Naive thymus-derived CD4-positive, alpha-beta T cell (primary cell): ENCODE measurements around the gene APBB1IP. TPM values are rescaled to one million over a fixed set of nuclear protein-coding genes. Genes with fewer than 3 reads are reported as not detected.
"Not testable (repeated sequence)": the region's sequence is repeated elsewhere in the genome, so short reads cannot be mapped to it uniquely, and the experiment has no call there.

Source experiments
- ATAC-seq: fragments of 150-1000 bp; cut with Tn5 transposase; 2 replicates; pipeline ENCODE4 v1.10.0; 2021; ENCODE audit warnings: mild to moderate bottlenecking, moderate library complexity
- CTCF ChIA-PET: fragments of 350-600 bp; sonication (Branson Sonifier 250); formaldehyde crosslinking; loops from one replicate; lab custom pipeline; 2021; ENCODE audit warnings: antibody characterized with exemption; lab: Charles Lee
- POLR2A ChIA-PET: fragments of 350-600 bp; sonication (Branson Sonifier 250); formaldehyde crosslinking; loops from one replicate; lab custom pipeline; 2021; ENCODE audit warnings: antibody characterized with exemption, inconsistent platforms; lab: Charles Lee
- DNase-seq, 9 donors: peaks; one replicate each; pipeline versions ENCODE4 v3.0.0 to v3.0.0-alpha.2; 2020 to 2022; ENCODE audit warnings: mixed read lengths in 1 of 9
- H3K27ac ChIP-seq: one replicate; pipeline ENCODE4 v1.7.0; 2013; ENCODE audit warnings: mild to moderate bottlenecking, low read depth, low read length, moderate library complexity
- H3K27me3 ChIP-seq, 2 donors: one replicate each; pipeline ENCODE4 v1.7.0; 2013; ENCODE audit warnings: low read length in 2 of 2, mild to moderate bottlenecking in 2 of 2, moderate library complexity in 2 of 2; ENCODE audit not compliant: control insufficient read depth in 2 of 2, insufficient read depth in 2 of 2
- H3K36me3 ChIP-seq, 3 experiments: 1 replicate in 2 of 3; 2 replicates in 1 of 3; pipeline ENCODE4 v1.7.0; 2013; ENCODE audit warnings: low read length in 3 of 3, mild to moderate bottlenecking in 3 of 3, moderate library complexity in 1 of 3; ENCODE audit not compliant: insufficient read depth in 3 of 3, control insufficient read depth in 2 of 3
- H3K4me1 ChIP-seq, 2 donors: one replicate each; pipeline ENCODE4 v1.7.0; 2013; ENCODE audit warnings: low read length in 2 of 2, mild to moderate bottlenecking in 2 of 2, moderate library complexity in 1 of 2; ENCODE audit not compliant: control insufficient read depth in 2 of 2, insufficient read depth in 2 of 2
- H3K4me3 ChIP-seq: 2 replicates; pipeline ENCODE4 v1.7.0; 2013; ENCODE audit warnings: mild to moderate bottlenecking, low read length
- H3K9me3 ChIP-seq, 3 experiments: 1 replicate in 2 of 3; 2 replicates in 1 of 3; pipeline ENCODE4 v1.7.0; 2013; ENCODE audit warnings: low read length in 3 of 3; ENCODE audit not compliant: control insufficient read depth in 2 of 3
- H3K27ac Mint-ChIP-seq, 9 donors: one replicate each; pipeline ENCODE4 v1.8.0; 2020 to 2022; ENCODE audit warnings: mixed read lengths in 9 of 9, mild to moderate bottlenecking in 8 of 9, moderate library complexity in 5 of 9, inconsistent platforms in 2 of 9
- H3K27me3 Mint-ChIP-seq, 5 donors: one replicate each; pipeline ENCODE4 v1.8.0; 2021 to 2022; ENCODE audit warnings: mixed read lengths in 5 of 5, mild to moderate bottlenecking in 1 of 5
- H3K36me3 Mint-ChIP-seq, 5 donors: one replicate each; pipeline ENCODE4 v1.8.0; 2020 to 2022; ENCODE audit warnings: mixed read lengths in 5 of 5, mild to moderate bottlenecking in 3 of 5, inconsistent platforms in 1 of 5
- H3K4me1 Mint-ChIP-seq, 7 donors: one replicate each; pipeline ENCODE4 v1.8.0; 2020 to 2022; ENCODE audit warnings: mixed read lengths in 7 of 7, mild to moderate bottlenecking in 3 of 7, inconsistent platforms in 1 of 7
- H3K4me3 Mint-ChIP-seq, 10 donors: one replicate each; pipeline ENCODE4 v1.8.0; 2020 to 2022; ENCODE audit warnings: mild to moderate bottlenecking in 10 of 10, mixed read lengths in 10 of 10, moderate library complexity in 6 of 10, inconsistent platforms in 2 of 10
- H3K9me3 Mint-ChIP-seq, 11 donors: one replicate each; pipeline ENCODE4 v1.8.0; 2020 to 2022; ENCODE audit warnings: mixed read lengths in 11 of 11, mild to moderate bottlenecking in 4 of 11, inconsistent platforms in 1 of 11, moderate library complexity in 1 of 11
- intact Hi-C, 2 donors: fragments of 100-400 bp; cut with micrococcal nuclease; formaldehyde crosslinking; loops; one replicate each; pipeline ENCODE4 v1.15.1; 2023
- polyA plus RNA-seq, 2 donors: library from polyadenylated mRNA; unstranded; fragments of 300-500 nt; fragmentation: Illumina TruSeq; gene quantifications; one replicate each; pipeline ENCODE4 v1.2.3, GENCODE V29; 2021
- total RNA-seq, 6 experiments: library from RNA in 5 of 6; stranded (reverse) in 5 of 6; gene quantifications; 1 replicate in 5 of 6; 2 replicates in 1 of 6; pipeline ENCODE4 v1.2.3 and lab custom pipeline; 2021 to 2026

APBB1IP gene
- total and polyA plus RNA-seq, 7 experiments from 2014 or later = 60.2 to 101 (median 71.7) TPM

DNA sequence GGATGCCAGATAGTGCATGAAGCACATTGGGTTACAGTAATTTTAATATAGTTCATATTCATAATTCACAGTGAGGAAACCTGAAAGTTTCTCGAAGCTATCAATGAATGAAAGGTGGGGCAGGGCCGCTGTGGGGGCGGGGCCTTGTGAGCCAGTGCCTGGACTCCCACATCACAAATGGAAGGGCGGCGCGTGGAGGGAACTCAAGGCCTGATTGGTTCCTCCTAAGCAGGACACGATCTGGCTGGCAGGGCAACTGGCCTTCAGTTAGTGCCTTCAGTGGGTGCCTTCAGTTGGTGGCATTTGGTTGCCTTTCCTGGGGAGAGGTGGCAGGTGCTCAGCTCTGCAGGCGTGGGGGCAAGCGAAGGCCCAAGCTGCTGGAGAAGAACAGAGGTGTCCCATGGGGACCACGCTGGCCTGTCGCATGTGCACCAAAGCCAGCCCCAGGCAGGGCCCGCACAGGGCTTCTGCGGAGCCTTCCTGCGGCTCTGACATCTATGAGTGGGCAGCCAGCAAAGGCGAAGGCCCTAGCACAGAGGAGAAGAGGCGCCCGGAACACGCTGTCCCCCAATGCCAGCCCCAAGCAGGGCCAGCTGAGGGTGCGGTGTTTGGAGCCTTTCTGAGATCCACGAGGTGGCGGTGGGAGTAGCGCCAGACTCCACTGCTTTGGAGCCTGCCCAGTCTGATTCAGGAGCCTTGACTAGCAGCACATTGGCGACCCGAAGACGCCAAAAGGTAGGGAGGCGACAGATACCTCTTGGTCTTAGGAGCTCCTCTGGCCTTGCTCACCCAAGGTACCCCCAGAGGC is 141.3 kb downstream of the APBB1IP start:
- H3K4me3 Mint-ChIP-seq = no peak overlapping the region
- H3K36me3 Mint-ChIP-seq = peaks cover 5 to 34% (median 14%) of the 10 kb centered on the region in 5 donors
- H3K27me3 Mint-ChIP-seq = no peaks in the 10 kb centered on the region
- no peak overlapping the region for H3K4me3 ChIP-seq
- CTCF ChIA-PET = no interaction called here
- intact Hi-C loops = no loop called here
- POLR2A ChIA-PET = no interaction called here
- DNase-seq (no peak), ATAC-seq (no peak)
- H3K27ac Mint-ChIP-seq = peak overlapping the region in 2 of 9 donors; percentile 31 to 38
- H3K36me3 ChIP-seq = no peaks in the 10 kb centered on the region
- H3K27me3 ChIP-seq = no peaks in the 10 kb centered on the region
- H3K27ac ChIP-seq = no peak overlapping the region
- peaks cover 0 to 5% (median 0%) of the 10 kb centered on the region in 7 donors for H3K4me1 Mint-ChIP-seq
- peaks cover 0 to 15% (median 8%) of the 10 kb centered on the region in 11 donors for H3K9me3 Mint-ChIP-seq
- H3K9me3 ChIP-seq = no peaks in the 10 kb centered on the region
- no peaks in the 10 kb centered on the region for H3K4me1 ChIP-seq

DNA sequence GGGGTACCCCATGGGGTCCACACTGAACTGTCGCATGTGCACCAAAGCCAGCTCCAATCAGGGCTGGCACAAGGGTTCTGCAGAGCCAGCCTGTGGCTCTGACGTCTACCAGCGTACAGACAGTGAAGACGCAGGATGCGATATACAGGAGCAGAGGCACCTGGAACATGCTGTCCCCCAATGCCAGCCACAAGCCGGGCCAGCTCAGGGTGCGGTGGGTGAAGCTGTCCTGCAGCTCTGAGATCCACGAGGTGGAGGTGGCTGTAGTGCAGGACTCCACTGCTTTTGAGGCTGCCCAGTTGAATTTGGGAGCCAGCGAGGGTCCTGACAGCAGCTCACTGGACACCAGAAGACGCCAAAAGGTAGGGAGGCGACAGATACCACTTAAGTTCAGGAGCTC is 148.1 kb downstream of the APBB1IP start:
- Histone ChIP-seq H3K4me1 (no peaks in the 10 kb centered on the region), H3K4me3 (no peak overlapping the region), H3K27me3 (no peaks in the 10 kb centered on the region), H3K9me3 (no peaks in the 10 kb centered on the region), H3K27ac (no peak overlapping the region), H3K36me3 (peaks cover 0 to 7% (median 0%) of the 10 kb centered on the region in 3 experiments)
- peak overlapping the region in 1 of 9 donors; percentile 30 for H3K27ac Mint-ChIP-seq
- H3K4me3 Mint-ChIP-seq = no peak overlapping the region
- CTCF ChIA-PET = no interaction called here
- H3K36me3 Mint-ChIP-seq = peaks cover 0 to 60% (median 19%) of the 10 kb centered on the region in 5 donors
- DNase-seq (no peak), ATAC-seq (no peak)
- intact Hi-C loops = no loop called here
- H3K4me1 Mint-ChIP-seq = peaks cover 0 to 5% (median 0%) of the 10 kb centered on the region in 7 donors
- H3K9me3 Mint-ChIP-seq = no peaks in the 10 kb centered on the region
- no peaks in the 10 kb centered on the region for H3K27me3 Mint-ChIP-seq
- POLR2A ChIA-PET = interaction anchor here (0.6 kb wide), 1 partner anchor 155 kb away, joined by 5 read pairs; no protein-coding TSS in a partner anchor

DNA sequence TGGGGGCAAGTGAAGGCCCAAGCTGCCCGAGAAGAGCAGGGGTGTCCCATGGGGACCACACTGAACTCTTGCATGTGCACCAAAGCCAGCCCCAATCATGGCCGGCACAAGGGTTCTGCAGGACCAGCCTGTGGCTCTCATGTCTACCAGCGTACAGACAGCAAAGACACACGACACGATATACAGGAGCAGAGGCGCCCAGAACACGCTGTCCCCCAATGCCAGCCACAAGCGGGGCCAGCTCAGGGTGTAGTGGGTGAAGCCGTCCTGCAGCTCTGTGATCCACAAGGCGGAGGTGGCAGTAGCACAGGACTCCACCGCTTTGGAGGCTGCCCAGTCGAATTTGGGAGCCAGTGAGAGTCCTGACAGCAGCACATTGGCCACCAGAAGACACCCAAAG is 150.5 kb downstream of the APBB1IP start:
- H3K4me1 Mint-ChIP-seq = peaks cover 0 to 5% (median 0%) of the 10 kb centered on the region in 7 donors

GRCh38 chr10:26589813-26590212 is 151.7 kb downstream of the APBB1IP start:
- H3K27ac Mint-ChIP-seq, H3K4me3 ChIP-seq, H3K27me3 ChIP-seq, CTCF ChIA-PET, H3K4me3 Mint-ChIP-seq, intact Hi-C loops, H3K4me1 ChIP-seq, H3K9me3 ChIP-seq, ATAC-seq, H3K27me3 Mint-ChIP-seq, H3K27ac ChIP-seq, DNase-seq, H3K4me1 Mint-ChIP-seq, H3K36me3 ChIP-seq, H3K9me3 Mint-ChIP-seq, POLR2A ChIA-PET: not testable (repeated sequence)
- peaks cover 0 to 63% (median 24%) of the 10 kb centered on the region in 5 donors for H3K36me3 Mint-ChIP-seq

More for the DNA sequence above, 150.5 kb downstream of the APBB1IP start:
- intact Hi-C loops = no loop called here
- ChIA-PET POLR2A (no interaction called here), CTCF (no interaction called here)
- no peaks in the 10 kb centered on the region for H3K27me3 ChIP-seq
- peaks cover 0 to 7% (median 0%) of the 10 kb centered on the region in 3 experiments for H3K36me3 ChIP-seq
- no peak for ATAC-seq
- H3K9me3 ChIP-seq = no peaks in the 10 kb centered on the region
- no peak overlapping the region for H3K4me3 ChIP-seq
- Mint-ChIP-seq H3K4me3 (no peak overlapping the region), H3K27me3 (no peaks in the 10 kb centered on the region), H3K9me3 (no peaks in the 10 kb centered on the region), H3K27ac (no peak overlapping the region), H3K36me3 (peaks cover 0 to 67% (median 25%) of the 10 kb centered on the region in 5 donors)
- H3K4me1 ChIP-seq = no peaks in the 10 kb centered on the region
- no peak for DNase-seq
- no peak overlapping the region for H3K27ac ChIP-seq

GRCh38 chr10:26593896-26594295 is 155.8 kb downstream of the APBB1IP start:
- Histone ChIP-seq H3K36me3 (peaks cover 0 to 4% (median 0%) of the 10 kb centered on the region in 3 experiments), H3K4me3 (no peak overlapping the region), H3K9me3 (no peaks in the 10 kb centered on the region), H3K27me3 (no peaks in the 10 kb centered on the region), H3K27ac (no peak overlapping the region), H3K4me1 (no peaks in the 10 kb centered on the region)
- intact Hi-C loops = no loop called here
- ATAC-seq (no peak), DNase-seq (no peak)
- ChIA-PET CTCF (no interaction called here), POLR2A (interaction anchor here (1.2 kb wide), 1 partner anchor 38 kb away, joined by 3 read pairs; no protein-coding TSS in a partner anchor)
- Mint-ChIP-seq H3K4me1 (peaks cover 0 to 13% (median 12%) of the 10 kb centered on the region in 7 donors), H3K36me3 (peaks cover 0 to 49% (median 26%) of the 10 kb centered on the region in 5 donors), H3K4me3 (no peak overlapping the region), H3K27me3 (no peaks in the 10 kb centered on the region), H3K9me3 (no peaks in the 10 kb centered on the region), H3K27ac (no peak overlapping the region)

DNA sequence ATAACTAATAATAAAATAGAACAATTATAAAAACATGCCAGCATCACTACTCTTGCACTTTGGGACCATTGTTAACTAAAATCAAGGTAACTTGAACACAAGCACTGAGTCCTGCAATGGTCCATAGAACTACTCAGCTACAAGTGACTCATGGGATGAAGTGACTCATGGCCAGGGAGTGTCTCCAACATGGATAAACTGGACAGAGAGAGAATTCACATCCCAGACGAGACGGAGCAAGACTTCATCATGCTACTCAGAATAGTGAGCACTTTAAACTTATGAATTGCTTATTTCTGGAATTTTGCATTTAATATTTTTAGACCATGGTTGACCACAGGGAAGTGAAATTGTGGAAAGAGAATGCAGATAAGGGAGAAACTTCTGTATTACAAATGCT is 165.1 kb downstream of the APBB1IP start:
- peak overlapping the region in 6 of 9 donors; percentile 25 to 89 (median 84) for H3K27ac Mint-ChIP-seq
- ATAC-seq = not testable (repeated sequence)

More for the DNA sequence above, 165.1 kb downstream of the APBB1IP start:
- POLR2A ChIA-PET, DNase-seq, intact Hi-C loops, H3K4me3 ChIP-seq, H3K36me3 ChIP-seq, H3K4me3 Mint-ChIP-seq, H3K27me3 ChIP-seq, H3K4me1 ChIP-seq, H3K36me3 Mint-ChIP-seq, H3K9me3 Mint-ChIP-seq, H3K27ac ChIP-seq, H3K9me3 ChIP-seq: not testable (repeated sequence)
- peaks cover 0 to 11% (median 0%) of the 10 kb centered on the region in 5 donors for H3K27me3 Mint-ChIP-seq
- CTCF ChIA-PET = interaction anchor here (0.6 to 0.7 kb wide), 2 partner anchors 43 to 268 kb away, joined by 3 read pairs; no protein-coding TSS in a partner anchor
- H3K4me1 Mint-ChIP-seq = peaks cover 0 to 29% (median 18%) of the 10 kb centered on the region in 7 donors
